GM23338 (cell line): ENCODE measurements around the gene TNNT3.

Source experiments
- CTCF ChIP-seq, 2 experiments: fragments of 200-600 bp in 1 of 2; sonication (generic) in 1 of 2; conservative IDR thresholded peaks; 2 replicates each; pipeline versions ENCODE4 v1.5.1 to v1.6.1; 2016 to 2017; ENCODE audit warnings: antibody characterized with exemption in 2 of 2, low read depth in 2 of 2, mild to moderate bottlenecking in 2 of 2, moderate library complexity in 1 of 2
- ETS1 ChIP-seq: IDR thresholded peaks from 2 replicates; pipeline ENCODE4 v1.6.1; 2016; ENCODE audit warnings: antibody characterized with exemption
- EZH2 ChIP-seq: fragments of 200-600 bp; sonication (generic); IDR thresholded peaks from one replicate; pipeline ENCODE4 v1.8.0; 2017; ENCODE audit warnings: antibody characterized with exemption, mild to moderate bottlenecking, low read depth; ENCODE audit not compliant: unreplicated experiment
- POLR2AphosphoS5 ChIP-seq: IDR thresholded peaks from 2 replicates; pipeline ENCODE4 v1.6.1; 2016; ENCODE audit warnings: antibody characterized with exemption, low read depth
- STAT1 ChIP-seq: IDR thresholded peaks from one replicate; pipeline ENCODE4 v1.6.1; 2016; ENCODE audit warnings: antibody characterized with exemption; ENCODE audit not compliant: unreplicated experiment
- ZNF114 ChIP-seq: fragments of 250-450 bp; sonication (Bioruptor Pico); IDR thresholded peaks from 2 replicates; pipeline ENCODE4 v1.5.0; 2020; ENCODE audit warnings: mild to moderate bottlenecking, moderate library complexity
- TF ChIP-seq, protein P1 (sequence below): IDR thresholded peaks from one replicate; pipeline ENCODE4 v1.6.1; 2018; ENCODE audit warnings: antibody characterized with exemption; ENCODE audit not compliant: unreplicated experiment

DNA sequence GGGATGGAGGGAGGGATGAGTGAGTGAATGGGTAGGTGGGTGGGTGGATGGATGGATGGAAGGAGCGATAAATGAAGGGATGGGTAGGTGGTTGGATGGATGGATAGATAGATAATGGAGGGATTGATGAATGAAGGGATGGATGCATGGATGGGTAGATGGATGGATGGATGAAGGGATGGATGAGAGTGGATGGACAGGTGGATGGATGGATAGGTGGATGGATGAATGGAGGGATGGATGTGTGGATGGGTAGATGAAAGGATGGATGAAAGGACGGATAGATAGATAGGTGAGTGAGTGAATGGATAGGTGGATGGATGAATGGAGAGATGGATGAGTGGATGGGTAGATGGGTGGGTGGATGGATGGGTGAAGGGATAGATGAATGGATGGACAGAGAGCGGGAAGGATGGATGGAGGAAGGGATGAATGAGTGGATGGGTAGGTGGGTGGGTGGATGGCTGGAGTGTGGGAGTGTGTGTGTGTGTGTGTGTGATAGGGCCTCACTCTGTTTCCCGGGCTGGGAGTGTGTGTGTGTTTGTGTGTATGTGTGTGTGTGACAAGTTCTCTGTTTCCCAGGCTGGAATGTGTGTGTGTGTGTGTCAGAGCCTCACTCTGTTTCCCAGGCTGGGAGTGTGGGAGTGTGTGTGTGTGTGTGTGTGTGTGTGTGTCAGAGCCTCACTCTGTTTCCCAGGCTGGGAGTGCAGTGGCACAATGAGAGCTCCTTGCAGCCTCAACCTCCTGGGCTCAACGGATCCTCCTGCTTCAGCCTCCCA is 25.7 kb upstream of the TNNT3 start:
- TF ChIP-seq CTCF (conservative IDR thresholded peaks at IDR 0.05; ENCODE audit: low read depth in 2 of 2): no peak
- TF ChIP-seq POLR2AphosphoS5: no peak
- TF ChIP-seq EZH2: no peak
- TF ChIP-seq, protein P1, sequence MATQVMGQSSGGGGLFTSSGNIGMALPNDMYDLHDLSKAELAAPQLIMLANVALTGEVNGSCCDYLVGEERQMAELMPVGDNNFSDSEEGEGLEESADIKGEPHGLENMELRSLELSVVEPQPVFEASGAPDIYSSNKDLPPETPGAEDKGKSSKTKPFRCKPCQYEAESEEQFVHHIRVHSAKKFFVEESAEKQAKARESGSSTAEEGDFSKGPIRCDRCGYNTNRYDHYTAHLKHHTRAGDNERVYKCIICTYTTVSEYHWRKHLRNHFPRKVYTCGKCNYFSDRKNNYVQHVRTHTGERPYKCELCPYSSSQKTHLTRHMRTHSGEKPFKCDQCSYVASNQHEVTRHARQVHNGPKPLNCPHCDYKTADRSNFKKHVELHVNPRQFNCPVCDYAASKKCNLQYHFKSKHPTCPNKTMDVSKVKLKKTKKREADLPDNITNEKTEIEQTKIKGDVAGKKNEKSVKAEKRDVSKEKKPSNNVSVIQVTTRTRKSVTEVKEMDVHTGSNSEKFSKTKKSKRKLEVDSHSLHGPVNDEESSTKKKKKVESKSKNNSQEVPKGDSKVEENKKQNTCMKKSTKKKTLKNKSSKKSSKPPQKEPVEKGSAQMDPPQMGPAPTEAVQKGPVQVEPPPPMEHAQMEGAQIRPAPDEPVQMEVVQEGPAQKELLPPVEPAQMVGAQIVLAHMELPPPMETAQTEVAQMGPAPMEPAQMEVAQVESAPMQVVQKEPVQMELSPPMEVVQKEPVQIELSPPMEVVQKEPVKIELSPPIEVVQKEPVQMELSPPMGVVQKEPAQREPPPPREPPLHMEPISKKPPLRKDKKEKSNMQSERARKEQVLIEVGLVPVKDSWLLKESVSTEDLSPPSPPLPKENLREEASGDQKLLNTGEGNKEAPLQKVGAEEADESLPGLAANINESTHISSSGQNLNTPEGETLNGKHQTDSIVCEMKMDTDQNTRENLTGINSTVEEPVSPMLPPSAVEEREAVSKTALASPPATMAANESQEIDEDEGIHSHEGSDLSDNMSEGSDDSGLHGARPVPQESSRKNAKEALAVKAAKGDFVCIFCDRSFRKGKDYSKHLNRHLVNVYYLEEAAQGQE: no peak
- no peak for TF ChIP-seq ZNF114
- TF ChIP-seq ETS1: no peak
- TF ChIP-seq STAT1: no peak
